Measurements from ENCODE around the gene NUP188. TPM values are rescaled to one million over a fixed set of nuclear protein-coding genes. Genes with fewer than 3 reads are reported as not detected.

Gene NUP188
- total and polyA plus RNA-seq, 2 of the 13 experiments (the other 11 are each of a cell fraction or from before 2014, with no cell fraction given): 28.0 to 38.5 TPM

DNA sequence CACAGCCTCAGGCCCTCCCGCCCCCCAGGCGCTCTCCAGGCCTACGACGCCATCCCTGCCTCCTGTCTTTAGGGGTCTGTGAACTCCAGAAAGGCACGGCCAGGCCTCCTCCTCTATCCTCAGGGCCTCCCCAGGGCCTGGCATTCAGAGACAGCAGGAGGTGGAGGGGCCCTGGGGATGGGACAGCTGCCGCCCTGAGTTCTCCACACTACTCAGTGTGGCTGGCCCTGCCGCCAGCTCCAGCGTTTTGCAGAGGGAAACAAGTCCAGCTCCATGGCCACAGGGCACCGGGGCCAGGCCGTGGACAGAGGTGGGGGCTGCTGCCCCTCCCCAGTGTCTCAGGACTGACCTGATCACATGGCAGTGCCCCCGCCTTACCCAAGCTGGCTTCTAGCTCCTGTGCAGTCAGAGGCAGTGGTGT, 64.3 kb downstream of the NUP188 start:
- ChIA-PET POLR2A (no interaction called here), CTCF (ENCODE audit: low intra/inter-chr PET ratio, low total read pairs) (no interaction called here)
- no peak for FAIRE-seq
- Histone ChIP-seq H3K4me1 (ENCODE audit: insufficient read depth, low read length) (no peaks in the 10 kb centered on the region), H4K20me1 (ENCODE audit: insufficient read depth, low read length) (no peaks in the 10 kb centered on the region), H3K36me3 (replicated peaks in 1 of 2; ENCODE audit: control insufficient read depth in 1 of 2, insufficient read depth in 2 of 2, low read length in 2 of 2) (peaks cover 14 to 32% of the 10 kb centered on the region in 2 experiments; a peak in 4 of 5 replicates), H3K27me3 (ENCODE audit: control insufficient read depth in 1 of 2, insufficient read depth in 2 of 2, low read length in 2 of 2) (no peaks in the 10 kb centered on the region), H3K4me2 (ENCODE audit: low read depth, low read length) (no peak overlapping the region), H3K79me2 (ENCODE audit: insufficient read depth, low read length) (no peaks in the 10 kb centered on the region), H3K9ac (ENCODE audit: insufficient read depth, low read depth, low read length) (no peak overlapping the region), H3K9me3 (ENCODE audit: low read length) (no peaks in the 10 kb centered on the region), H3K4me3 (replicated peaks in 1 of 3; ENCODE audit: insufficient read depth in 1 of 3, low read depth in 2 of 3, low read length in 3 of 3) (no peak overlapping the region), H2AFZ (ENCODE audit: low read length) (no peak overlapping the region), H3K27ac (ENCODE audit: extremely low read length, insufficient read depth, low read length) (no peak overlapping the region)
- ATAC-seq: no peak
- in situ Hi-C loops (cut with HindIII; ENCODE audit: extremely low pct_ligation_motif_present, low pct_unique_long_range_greater_than_20kb): no loop called here
- no peak for DNase-seq (ENCODE audit: low spot score)
- WGBS (ENCODE audit: low lambda C conversion rate): 100% methylated on average over 2 of the region's 11 CpGs
- intact Hi-C loops (cut with micrococcal nuclease; ENCODE audit: unreplicated experiment): no loop called here
- TF ChIP-seq, protein P1, sequence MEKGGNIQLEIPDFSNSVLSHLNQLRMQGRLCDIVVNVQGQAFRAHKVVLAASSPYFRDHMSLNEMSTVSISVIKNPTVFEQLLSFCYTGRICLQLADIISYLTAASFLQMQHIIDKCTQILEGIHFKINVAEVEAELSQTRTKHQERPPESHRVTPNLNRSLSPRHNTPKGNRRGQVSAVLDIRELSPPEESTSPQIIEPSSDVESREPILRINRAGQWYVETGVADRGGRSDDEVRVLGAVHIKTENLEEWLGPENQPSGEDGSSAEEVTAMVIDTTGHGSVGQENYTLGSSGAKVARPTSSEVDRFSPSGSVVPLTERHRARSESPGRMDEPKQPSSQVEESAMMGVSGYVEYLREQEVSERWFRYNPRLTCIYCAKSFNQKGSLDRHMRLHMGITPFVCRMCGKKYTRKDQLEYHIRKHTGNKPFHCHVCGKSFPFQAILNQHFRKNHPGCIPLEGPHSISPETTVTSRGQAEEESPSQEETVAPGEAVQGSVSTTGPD (CRISPR knock-in tag; IDR thresholded peaks at IDR 0.05): no peak
- TF ChIP-seq ZNF432 (CRISPR knock-in tag; IDR thresholded peaks at IDR 0.05; ENCODE audit: borderline replicate concordance) (no peak), GZF1 (CRISPR knock-in tag; IDR thresholded peaks at IDR 0.05) (no peak), KLF6 (CRISPR knock-in tag; IDR thresholded peaks at IDR 0.05) (no peak), ZNF282 (IDR thresholded peaks at IDR 0.05; ENCODE audit: partially characterized antibody) (no peak), RAD21 (CRISPR knock-in tag; IDR thresholded peaks at IDR 0.05) (no peak), RNF2 (conservative IDR thresholded peaks at IDR 0.05; ENCODE audit: low read depth) (no peak), FOSL2 (CRISPR knock-in tag; IDR thresholded peaks at IDR 0.05) (no peak), SCMH1 (CRISPR knock-in tag; IDR thresholded peaks at IDR 0.05; ENCODE audit: borderline replicate concordance) (no peak), ZNF382 (CRISPR knock-in tag; IDR thresholded peaks at IDR 0.05; ENCODE audit: borderline replicate concordance) (no peak), HMG20B (CRISPR knock-in tag; conservative IDR thresholded peaks at IDR 0.05) (no peak), HDAC2 (CRISPR knock-in tag; IDR thresholded peaks at IDR 0.05) (no peak), THAP7 (CRISPR knock-in tag; IDR thresholded peaks at IDR 0.05) (no peak), KLF11 (CRISPR knock-in tag; IDR thresholded peaks at IDR 0.05) (no peak), FLYWCH1 (CRISPR knock-in tag; IDR thresholded peaks at IDR 0.05) (no peak), ZNF263 (CRISPR knock-in tag; IDR thresholded peaks at IDR 0.05) (no peak)
- no TSS peak for BruUV-seq (replicated peaks)

Data from HepG2 (cell line).